Neural progenitor cell (in vitro differentiated cells): ENCODE results near the gene ZNF451. TPM values are rescaled to one million over a fixed set of nuclear protein-coding genes. Genes with fewer than 3 reads are reported as not detected.

Experiments used
- DNase-seq: peaks from one replicate; pipeline ENCODE4 v3.0.0-alpha.2; 2016; ENCODE audit warnings: low spot score
- H2AFZ ChIP-seq: fragments of 200-600 bp; sonication (generic); replicated peaks from 2 replicates; pipeline ENCODE4 v1.6.1; 2016; ENCODE audit warnings: antibody characterized with exemption
- H3F3A ChIP-seq: fragments of 200-600 bp; sonication (generic); 2 replicates; pipeline ENCODE4 v1.6.1; 2016; ENCODE audit warnings: antibody characterized with exemption, low read depth
- H3K27ac ChIP-seq: fragments of 200-600 bp; sonication (generic); 2 replicates; pipeline ENCODE4 v1.5.1; 2016; ENCODE audit warnings: mild to moderate bottlenecking
- H3K27me3 ChIP-seq: fragments of 200-600 bp; sonication (generic); 2 replicates; pipeline ENCODE4 v1.6.1; 2016; ENCODE audit warnings: mild to moderate bottlenecking, moderate library complexity
- H3K36me3 ChIP-seq: fragments of 200-600 bp; sonication (generic); 2 replicates; pipeline ENCODE4 v1.5.1; 2016
- H3K4me1 ChIP-seq: fragments of 200-600 bp; sonication (generic); 2 replicates; pipeline ENCODE4 v1.6.1; 2016; ENCODE audit warnings: mixed run types
- H3K4me2 ChIP-seq: fragments of 200-600 bp; sonication (generic); 2 replicates; pipeline ENCODE4 v1.6.1; 2016
- H3K4me3 ChIP-seq: fragments of 200-600 bp; sonication (generic); 2 replicates; pipeline ENCODE4 v1.5.1; 2016
- H3K79me2 ChIP-seq: fragments of 200-600 bp; sonication (generic); 2 replicates; pipeline ENCODE4 v1.6.1; 2016; ENCODE audit warnings: low read depth
- H3K9ac ChIP-seq: fragments of 200-600 bp; sonication (generic); 2 replicates; pipeline ENCODE4 v1.6.1; 2016
- H3K9me3 ChIP-seq: fragments of 200-600 bp; sonication (generic); 2 replicates; pipeline ENCODE4 v1.5.1; 2016; ENCODE audit warnings: low read depth
- H4K20me1 ChIP-seq: fragments of 200-600 bp; sonication (generic); 2 replicates; pipeline ENCODE4 v1.6.1; 2016; ENCODE audit warnings: low read depth
- H3K27ac Mint-ChIP-seq: 3 replicates; pipeline ENCODE4 v1.8.0; 2021; ENCODE audit warnings: mixed read lengths
- H3K27me3 Mint-ChIP-seq: 2 replicates; pipeline ENCODE4 v1.8.0; 2022; ENCODE audit warnings: low read depth, mild to moderate bottlenecking, inconsistent platforms, moderate library complexity, mixed read lengths; ENCODE audit not compliant: insufficient read depth
- H3K36me3 Mint-ChIP-seq: 3 replicates; pipeline ENCODE4 v1.8.0; 2021; ENCODE audit warnings: mixed read lengths
- H3K4me1 Mint-ChIP-seq: 3 replicates; pipeline ENCODE4 v1.8.0; 2021; ENCODE audit warnings: mixed read lengths
- H3K4me3 Mint-ChIP-seq: 3 replicates; pipeline ENCODE4 v1.8.0; 2021; ENCODE audit warnings: mild to moderate bottlenecking, moderate library complexity, mixed read lengths
- H3K9me3 Mint-ChIP-seq: 3 replicates; pipeline ENCODE4 v1.8.0; 2020; ENCODE audit warnings: mixed read lengths
- EZH2 ChIP-seq: fragments of 200-600 bp; sonication (generic); IDR thresholded peaks from 2 replicates; pipeline ENCODE4 v1.6.1; 2017; ENCODE audit warnings: antibody characterized with exemption, mild to moderate bottlenecking, moderate library complexity
- EZH2phosphoT487 ChIP-seq: fragments of 200-600 bp; sonication (generic); IDR thresholded peaks from 2 replicates; pipeline ENCODE4 v1.6.1; 2017; ENCODE audit warnings: antibody characterized with exemption
- total RNA-seq: library from RNA; depleted of rRNA; stranded (reverse); fragments of >200 nt; gene quantifications from 2 replicates; pipeline ENCODE4 v1.2.3, GENCODE V29; 2015; ENCODE audit warnings: low replicate concordance
- TF ChIP-seq, protein P1 (sequence below): fragments of 200-600 bp; sonication (generic); IDR thresholded peaks from 2 replicates; pipeline ENCODE4 v1.5.1; 2017; ENCODE audit warnings: antibody characterized with exemption, mild to moderate bottlenecking

Gene ZNF451
- total RNA-seq, 1 donor from 2014 or later = 126 TPM

DNA sequence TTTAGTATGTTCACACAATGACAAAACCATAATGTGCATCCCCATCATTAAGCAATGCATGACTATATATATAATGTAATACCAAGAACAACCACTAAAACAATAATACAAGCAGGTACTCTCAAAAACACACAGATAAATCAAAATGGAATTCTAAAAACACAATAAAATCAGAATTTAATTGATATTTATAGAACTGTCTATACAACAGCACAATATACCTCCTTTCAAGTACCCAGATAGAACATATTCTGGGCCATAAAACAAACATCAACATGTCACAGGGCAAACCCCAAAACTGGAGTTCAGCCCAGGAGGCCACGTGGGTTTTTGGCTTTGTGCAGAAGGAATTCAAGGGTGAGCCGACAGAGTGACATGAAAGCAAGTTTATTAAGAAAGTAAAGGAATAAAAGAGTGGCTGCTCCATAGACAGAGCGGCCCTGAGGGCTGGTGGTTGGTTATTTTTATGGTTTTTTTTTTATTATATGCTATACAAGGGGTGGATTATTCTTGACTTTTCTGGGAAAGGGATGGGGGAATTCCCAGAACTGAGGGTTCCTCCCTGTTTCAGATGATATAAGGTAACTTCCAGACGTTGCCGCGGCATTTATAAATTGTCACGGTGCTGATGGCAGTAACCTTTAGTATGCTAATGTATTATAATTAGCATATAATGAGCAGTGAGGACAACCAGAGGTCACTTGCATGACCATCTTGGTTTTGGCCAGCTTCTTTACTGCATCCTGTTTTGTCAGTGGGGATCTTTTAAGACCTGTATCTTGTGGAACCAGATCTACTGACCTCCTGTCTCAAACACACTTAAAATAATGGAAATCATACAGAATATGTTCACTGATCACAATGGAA, 126.5 kb downstream of the ZNF451 start:
- H3K36me3 Mint-ChIP-seq = peaks cover 48% of the 10 kb centered on the region
- no peaks in the 10 kb centered on the region for H3K36me3 ChIP-seq
- H2AFZ ChIP-seq = no peak overlapping the region
- peaks cover 4% of the 10 kb centered on the region for H3K4me1 Mint-ChIP-seq
- H3F3A ChIP-seq = peaks cover 11% of the 10 kb centered on the region
- peaks cover 99% of the 10 kb centered on the region for H3K79me2 ChIP-seq
- H3K27me3 Mint-ChIP-seq = peaks cover 4% of the 10 kb centered on the region
- H3K4me3 ChIP-seq = no peak overlapping the region
- TF ChIP-seq EZH2phosphoT487 (no peak), EZH2 (no peak)
- TF ChIP-seq, protein P1, sequence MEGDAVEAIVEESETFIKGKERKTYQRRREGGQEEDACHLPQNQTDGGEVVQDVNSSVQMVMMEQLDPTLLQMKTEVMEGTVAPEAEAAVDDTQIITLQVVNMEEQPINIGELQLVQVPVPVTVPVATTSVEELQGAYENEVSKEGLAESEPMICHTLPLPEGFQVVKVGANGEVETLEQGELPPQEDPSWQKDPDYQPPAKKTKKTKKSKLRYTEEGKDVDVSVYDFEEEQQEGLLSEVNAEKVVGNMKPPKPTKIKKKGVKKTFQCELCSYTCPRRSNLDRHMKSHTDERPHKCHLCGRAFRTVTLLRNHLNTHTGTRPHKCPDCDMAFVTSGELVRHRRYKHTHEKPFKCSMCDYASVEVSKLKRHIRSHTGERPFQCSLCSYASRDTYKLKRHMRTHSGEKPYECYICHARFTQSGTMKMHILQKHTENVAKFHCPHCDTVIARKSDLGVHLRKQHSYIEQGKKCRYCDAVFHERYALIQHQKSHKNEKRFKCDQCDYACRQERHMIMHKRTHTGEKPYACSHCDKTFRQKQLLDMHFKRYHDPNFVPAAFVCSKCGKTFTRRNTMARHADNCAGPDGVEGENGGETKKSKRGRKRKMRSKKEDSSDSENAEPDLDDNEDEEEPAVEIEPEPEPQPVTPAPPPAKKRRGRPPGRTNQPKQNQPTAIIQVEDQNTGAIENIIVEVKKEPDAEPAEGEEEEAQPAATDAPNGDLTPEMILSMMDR = no peak
- H3K9me3 Mint-ChIP-seq = peaks cover 51% of the 10 kb centered on the region
- no peaks in the 10 kb centered on the region for H4K20me1 ChIP-seq
- peaks cover 4% of the 10 kb centered on the region for H3K9me3 ChIP-seq
- DNase-seq = no peak
- H3K9ac ChIP-seq = no peak overlapping the region
- no peaks in the 10 kb centered on the region for H3K4me1 ChIP-seq
- H3K27ac Mint-ChIP-seq = no peak overlapping the region
- H3K27me3 ChIP-seq = no peaks in the 10 kb centered on the region
- no peak overlapping the region for H3K4me2 ChIP-seq
- no peak overlapping the region for H3K4me3 Mint-ChIP-seq
- H3K27ac ChIP-seq = no peak overlapping the region

DNA sequence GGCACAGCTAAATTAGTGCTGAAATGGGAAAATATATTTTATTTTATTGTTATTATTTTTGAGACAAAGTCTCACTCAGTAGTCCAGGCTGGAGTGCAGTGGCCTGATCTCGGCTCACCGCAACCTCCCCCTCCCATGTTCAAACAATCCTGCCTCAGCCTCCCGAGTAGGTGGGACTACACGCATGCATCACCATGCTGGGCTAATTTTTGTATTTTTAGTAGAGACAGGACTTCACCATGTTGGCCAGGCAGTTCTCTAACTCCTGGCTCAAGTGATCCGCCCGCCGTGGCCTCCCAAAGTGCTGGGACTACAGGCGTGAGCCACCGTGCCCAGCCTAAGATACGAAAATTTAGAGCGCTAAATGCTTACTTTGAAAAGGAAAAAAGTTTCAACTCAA, 127.3 kb downstream of the ZNF451 start:
- Mint-ChIP-seq H3K27me3 (peaks cover 6% of the 10 kb centered on the region), H3K4me3 (no peak overlapping the region), H3K4me1 (peaks cover 4% of the 10 kb centered on the region), H3K36me3 (peaks cover 44% of the 10 kb centered on the region), H3K27ac (no peak overlapping the region), H3K9me3 (peaks cover 51% of the 10 kb centered on the region)
- Histone ChIP-seq H3K4me3 (no peak overlapping the region), H3K4me2 (no peak overlapping the region), H3F3A (peaks cover 17% of the 10 kb centered on the region), H4K20me1 (no peaks in the 10 kb centered on the region), H3K4me1 (no peaks in the 10 kb centered on the region), H3K27me3 (no peaks in the 10 kb centered on the region), H3K27ac (no peak overlapping the region), H3K79me2 (peaks cover 91% of the 10 kb centered on the region), H3K36me3 (no peaks in the 10 kb centered on the region), H2AFZ (no peak overlapping the region), H3K9ac (no peak overlapping the region), H3K9me3 (peaks cover 4% of the 10 kb centered on the region)
- DNase-seq = no peak
- TF ChIP-seq, protein P1 = no peak

Other genes starting within 250 kb of the ZNF451 start
- gene BEND6, start 135.1 kb upstream of the ZNF451 start, total RNA-seq = 0.90 and 2.4 TPM in 2 replicates
- 45.9 and 88.1 TPM in 2 replicates for gene KIAA1586, start 43.5 kb upstream of the ZNF451 start, total RNA-seq
- gene BAG2, start 82.1 kb downstream of the ZNF451 start, total RNA-seq = 0.84 and 1.5 TPM in 2 replicates
- gene RAB23, start 132.1 kb downstream of the ZNF451 start, total RNA-seq = 26.9 and 43.7 TPM in 2 replicates
- gene PRIM2, start 227.4 kb downstream of the ZNF451 start, total RNA-seq = 52.8 and 81.0 TPM in 2 replicates